Muscle layer of colon (tissue), 2 donors: ENCODE measurements around the gene OR51I2.

Source experiments
- H3K27ac ChIP-seq: one replicate; pipeline ENCODE4 v1.7.0; 2013; ENCODE audit warnings: low read depth, mild to moderate bottlenecking, low read length, moderate library complexity
- H3K27me3 ChIP-seq, 2 donors: one replicate each; pipeline ENCODE4 v1.7.0; 2013; ENCODE audit warnings: low read length in 2 of 2, mild to moderate bottlenecking in 2 of 2; ENCODE audit not compliant: insufficient read depth in 2 of 2, control insufficient read depth in 1 of 2
- H3K36me3 ChIP-seq: one replicate; pipeline ENCODE4 v1.7.0; 2013; ENCODE audit warnings: mild to moderate bottlenecking, low read length; ENCODE audit not compliant: insufficient read depth
- H3K4me1 ChIP-seq: one replicate; pipeline ENCODE4 v1.7.0; 2013; ENCODE audit warnings: mild to moderate bottlenecking, low read length; ENCODE audit not compliant: insufficient read depth
- H3K4me3 ChIP-seq, 2 donors: one replicate each; pipeline ENCODE4 v1.7.0; 2013; ENCODE audit warnings: low read length in 2 of 2, low read depth in 1 of 2, mild to moderate bottlenecking in 1 of 2, moderate library complexity in 1 of 2
- H3K9ac ChIP-seq: one replicate; pipeline ENCODE4 v1.7.0; 2013; ENCODE audit warnings: low read length
- H3K9me3 ChIP-seq: one replicate; pipeline ENCODE4 v1.7.0; 2013; ENCODE audit warnings: mild to moderate bottlenecking, low read length
- donor health status: abdominal sarcoma.
- donor health status: Adenocarcinoma of cecum.

The OR51I2 gene

GRCh38 chr11:5476186-5476819 lies 27.2 kb downstream of the OR51I2 start:
- no peak overlapping the region for H3K4me3 ChIP-seq
- H3K36me3 ChIP-seq: no peaks in the 10 kb centered on the region
- no peaks in the 10 kb centered on the region for H3K4me1 ChIP-seq
- no peak overlapping the region for H3K9ac ChIP-seq
- H3K27ac ChIP-seq: no peak overlapping the region
- H3K27me3 ChIP-seq: no peaks in the 10 kb centered on the region
- H3K9me3 ChIP-seq: no peaks in the 10 kb centered on the region

GRCh38 chr11:5486003-5486402 lies 36.9 kb downstream of the OR51I2 start:
- Histone ChIP-seq H3K36me3 (no peaks in the 10 kb centered on the region), H3K4me3 (no peak overlapping the region), H3K9me3 (no peaks in the 10 kb centered on the region), H3K27me3 (no peaks in the 10 kb centered on the region), H3K9ac (no peak overlapping the region), H3K27ac (no peak overlapping the region), H3K4me1 (no peaks in the 10 kb centered on the region)

- Histone ChIP-seq H3K9me3 (no peaks in the 10 kb centered on the region), H3K4me3 (no peak overlapping the region), H3K27me3 (no peaks in the 10 kb centered on the region), H3K36me3 (no peaks in the 10 kb centered on the region), H3K9ac (no peak overlapping the region), H3K4me1 (no peaks in the 10 kb centered on the region), H3K27ac (no peak overlapping the region)
Measured at GRCh38 chr11:5486421-5486820, 37.3 kb downstream of the OR51I2 start.

- Histone ChIP-seq H3K9me3 (no peaks in the 10 kb centered on the region), H3K36me3 (no peaks in the 10 kb centered on the region), H3K9ac (no peak within 1 kb of the TSS), H3K4me3 (no peak within 1 kb of the TSS), H3K4me1 (no peaks in the 10 kb centered on the region), H3K27me3 (no peaks in the 10 kb centered on the region), H3K27ac (no peak within 1 kb of the TSS)
Measured at GRCh38 chr11:5488385-5488784, 39.3 kb downstream of the OR51I2 start, which contains the start of gene OR52D1. Gene OR52D1, plus strand, starts transcription at chr11:5488685. Its CDS starts 22 bp downstream, at chr11:5488707.

- Histone ChIP-seq H3K4me3 (no peak overlapping the region), H3K9ac (no peak overlapping the region), H3K4me1 (no peaks in the 10 kb centered on the region), H3K27me3 (no peaks in the 10 kb centered on the region), H3K27ac (no peak overlapping the region), H3K9me3 (no peaks in the 10 kb centered on the region), H3K36me3 (no peaks in the 10 kb centered on the region)
Measured at GRCh38 chr11:5488798-5489399, 39.8 kb downstream of the OR51I2 start.

GRCh38 chr11:5489576-5490357 lies 40.6 kb downstream of the OR51I2 start:
- no peak overlapping the region for H3K9ac ChIP-seq
- no peaks in the 10 kb centered on the region for H3K36me3 ChIP-seq
- H3K27ac ChIP-seq: no peak overlapping the region
- no peaks in the 10 kb centered on the region for H3K27me3 ChIP-seq
- H3K4me1 ChIP-seq: no peaks in the 10 kb centered on the region
- no peak overlapping the region for H3K4me3 ChIP-seq
- no peaks in the 10 kb centered on the region for H3K9me3 ChIP-seq

GRCh38 chr11:5499671-5500070 lies 50.5 kb downstream of the OR51I2 start:
- H3K9me3 ChIP-seq: no peaks in the 10 kb centered on the region
- no peaks in the 10 kb centered on the region for H3K4me1 ChIP-seq
- H3K4me3 ChIP-seq: no peak overlapping the region
- H3K27me3 ChIP-seq: no peaks in the 10 kb centered on the region
- no peaks in the 10 kb centered on the region for H3K36me3 ChIP-seq
- H3K9ac ChIP-seq: no peak overlapping the region
- H3K27ac ChIP-seq: no peak overlapping the region

- H3K9ac ChIP-seq: no peak overlapping the region
- H3K4me3 ChIP-seq: no peak overlapping the region
- H3K27ac ChIP-seq: no peak overlapping the region
- no peaks in the 10 kb centered on the region for H3K9me3 ChIP-seq
- no peaks in the 10 kb centered on the region for H3K36me3 ChIP-seq
- no peaks in the 10 kb centered on the region for H3K4me1 ChIP-seq
- no peaks in the 10 kb centered on the region for H3K27me3 ChIP-seq
Measured at GRCh38 chr11:5500393-5500801, 51.3 kb downstream of the OR51I2 start.

- no peaks in the 10 kb centered on the region for H3K9me3 ChIP-seq
- H3K27me3 ChIP-seq: no peaks in the 10 kb centered on the region
- H3K4me3 ChIP-seq: no peak overlapping the region
- no peak overlapping the region for H3K9ac ChIP-seq
- H3K4me1 ChIP-seq: no peaks in the 10 kb centered on the region
- H3K36me3 ChIP-seq: no peaks in the 10 kb centered on the region
- H3K27ac ChIP-seq: no peak overlapping the region
Measured at GRCh38 chr11:5504403-5504921, 55.3 kb downstream of the OR51I2 start.

GRCh38 chr11:5505363-5506048 lies 56.4 kb downstream of the OR51I2 start:
- Histone ChIP-seq H3K36me3 (no peaks in the 10 kb centered on the region), H3K4me1 (no peaks in the 10 kb centered on the region), H3K9ac (no peak overlapping the region), H3K9me3 (no peaks in the 10 kb centered on the region), H3K27me3 (no peaks in the 10 kb centered on the region), H3K27ac (no peak overlapping the region), H3K4me3 (no peak overlapping the region)
